ENCODE data around the gene FYN.

The FYN gene

DNA sequence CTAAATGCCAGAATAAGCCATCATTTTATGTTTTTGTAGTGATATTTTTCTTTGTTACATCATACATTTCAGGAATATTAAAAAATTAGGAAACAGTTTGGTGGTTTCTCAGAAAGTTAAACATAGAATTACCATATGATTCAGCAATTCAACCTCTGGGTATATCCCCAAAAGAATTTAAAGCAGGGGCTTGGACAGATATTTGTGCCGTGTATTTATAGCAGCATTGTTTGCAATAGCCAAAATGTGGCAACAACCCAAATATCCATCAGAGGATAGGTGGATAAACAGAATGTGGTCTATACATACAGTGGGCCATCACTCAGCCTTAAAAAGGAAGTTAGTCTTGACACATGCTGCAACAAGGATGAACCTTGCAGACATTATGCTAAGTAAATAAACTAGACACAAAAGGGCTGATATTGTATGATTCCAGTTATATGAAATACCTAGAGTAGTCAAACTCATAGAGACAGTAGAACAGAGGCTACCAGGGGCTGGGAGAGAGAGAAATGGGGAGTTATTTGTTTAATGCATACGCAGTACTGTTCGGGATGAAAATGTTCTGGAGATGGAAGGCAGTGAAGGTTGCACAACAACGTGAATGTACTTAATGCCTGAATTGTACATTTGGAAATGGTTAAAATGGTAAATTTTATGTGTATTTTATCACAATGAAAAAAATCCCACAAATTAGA lies 248.7 kb downstream of the FYN start:
- no peak for DNase-seq

DNA sequence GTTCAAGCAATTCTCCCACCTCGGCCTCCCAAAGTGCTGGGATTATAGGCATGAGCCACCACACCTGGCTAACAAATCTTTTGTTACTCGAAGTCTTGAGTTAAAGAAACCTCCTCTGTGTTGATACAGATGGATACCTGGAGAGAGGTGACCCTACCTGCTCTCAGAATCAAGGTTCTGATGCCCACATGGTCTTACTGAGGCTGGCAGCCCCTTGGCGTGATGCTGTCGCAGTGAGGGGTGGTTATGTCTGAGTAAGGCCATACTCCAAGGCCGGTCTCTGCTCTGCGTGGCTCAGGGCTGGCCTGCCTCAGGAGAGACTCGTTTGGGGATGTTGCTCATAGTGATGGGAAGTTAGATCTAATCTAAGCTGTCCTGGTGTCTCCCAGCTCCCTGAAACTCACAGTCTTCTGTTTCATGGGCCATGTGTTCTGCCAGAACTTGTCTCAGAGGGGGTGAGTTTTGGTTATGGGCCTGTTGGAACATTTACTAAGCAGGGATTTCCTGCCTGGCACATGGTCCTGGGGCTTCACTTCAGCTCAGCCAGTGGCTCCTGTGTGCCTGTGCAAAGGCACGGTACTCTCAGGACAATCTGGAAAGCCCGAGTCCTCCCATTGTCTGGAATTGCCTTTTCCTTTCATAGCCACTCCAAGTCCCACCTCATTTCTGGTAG lies 250.1 kb downstream of the FYN start:
- DNase-seq: no peak

DNA sequence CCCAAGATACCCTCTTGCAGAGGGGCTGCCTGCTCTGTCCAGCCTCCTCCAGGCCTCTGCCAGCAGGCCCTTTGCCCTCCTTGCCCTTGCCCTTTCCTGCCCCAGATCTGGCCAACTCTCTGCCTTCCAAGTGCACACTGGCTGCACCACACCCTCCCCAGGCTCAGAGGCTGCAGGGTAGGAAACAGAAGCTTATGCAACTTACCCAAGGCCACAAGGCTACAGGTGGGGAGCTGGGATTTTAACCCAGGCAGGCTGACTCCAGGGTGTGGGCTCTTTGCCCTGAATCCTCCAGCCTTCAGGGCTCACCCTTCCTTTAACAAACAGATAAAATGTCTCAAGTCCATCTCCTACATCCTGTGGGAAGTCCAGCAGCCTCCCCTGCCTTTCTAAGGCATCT lies 253.1 kb downstream of the FYN start:
- no peak for DNase-seq

DNA sequence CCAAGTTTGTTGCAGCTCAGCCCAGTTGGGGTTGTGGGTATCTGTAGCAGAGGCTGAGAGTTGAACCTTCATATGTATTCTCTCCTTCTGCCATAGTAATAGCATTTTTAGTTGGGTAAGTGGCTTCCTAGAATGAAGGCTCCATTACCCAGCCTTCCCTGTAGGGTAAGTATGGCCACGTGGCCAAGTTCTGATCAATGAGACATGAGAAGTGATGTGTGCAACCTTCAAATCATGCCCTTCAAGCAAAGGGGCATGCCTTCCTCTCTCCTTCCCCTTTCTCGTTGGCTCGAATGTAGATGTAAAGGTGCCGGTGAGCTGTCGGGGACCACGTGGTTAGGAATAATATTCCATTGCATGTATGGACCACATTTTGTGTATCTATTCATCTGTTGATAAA lies 254.8 kb downstream of the FYN start:
- no peak for DNase-seq

DNA sequence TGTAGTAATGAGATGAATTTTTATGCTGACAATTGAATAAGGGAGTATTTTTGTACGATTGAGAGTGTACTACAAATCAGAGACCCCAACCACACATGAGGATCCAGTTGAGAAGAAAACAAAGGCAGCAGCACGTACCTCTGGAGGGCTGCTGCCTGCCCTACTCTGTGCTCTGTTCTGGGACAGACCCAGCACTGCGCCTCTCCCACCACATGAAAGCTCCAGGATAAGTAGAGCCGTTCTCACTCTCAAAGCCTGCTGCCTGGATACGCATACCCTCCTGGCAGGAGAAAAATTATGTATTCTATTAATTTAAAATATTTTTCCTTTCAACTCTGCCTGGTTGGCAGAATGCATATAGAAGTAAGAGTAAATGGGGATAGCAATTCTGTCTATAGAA lies 256.1 kb downstream of the FYN start:
- no peak for DNase-seq

DNA sequence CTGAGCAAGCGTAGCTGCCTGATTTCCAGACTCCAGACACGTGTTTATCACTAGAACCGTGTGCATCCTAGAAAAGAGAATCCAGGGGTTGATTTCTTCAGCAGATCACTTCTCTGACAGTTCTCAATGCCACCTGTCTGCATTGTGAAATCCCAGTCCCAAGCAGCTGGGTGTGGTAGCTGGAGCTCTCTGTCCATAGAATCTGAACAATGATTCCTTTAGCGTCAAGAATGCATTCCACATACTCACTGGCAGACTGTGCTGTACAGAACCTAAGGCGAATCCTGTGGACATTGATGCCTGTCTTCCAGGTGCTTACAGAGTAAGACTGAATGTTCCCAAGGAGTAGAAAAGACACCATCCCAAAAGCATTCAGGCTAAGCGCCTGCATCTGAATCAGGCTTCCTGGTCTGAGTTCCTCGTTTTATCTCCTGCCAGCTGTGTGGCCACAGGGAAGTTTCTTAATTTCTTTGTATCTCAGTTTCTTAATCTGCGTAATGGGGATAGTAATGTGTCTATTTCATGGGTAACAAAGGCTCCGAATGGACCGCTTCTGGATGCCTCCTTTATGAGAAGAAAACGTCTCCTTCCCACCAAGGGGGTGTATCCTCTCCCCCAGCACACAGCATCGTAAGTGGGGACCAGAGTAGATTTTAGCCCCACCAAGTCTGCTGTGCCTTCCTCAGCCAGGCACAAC lies 257.2 kb downstream of the FYN start:
- no peak for DNase-seq

DNA sequence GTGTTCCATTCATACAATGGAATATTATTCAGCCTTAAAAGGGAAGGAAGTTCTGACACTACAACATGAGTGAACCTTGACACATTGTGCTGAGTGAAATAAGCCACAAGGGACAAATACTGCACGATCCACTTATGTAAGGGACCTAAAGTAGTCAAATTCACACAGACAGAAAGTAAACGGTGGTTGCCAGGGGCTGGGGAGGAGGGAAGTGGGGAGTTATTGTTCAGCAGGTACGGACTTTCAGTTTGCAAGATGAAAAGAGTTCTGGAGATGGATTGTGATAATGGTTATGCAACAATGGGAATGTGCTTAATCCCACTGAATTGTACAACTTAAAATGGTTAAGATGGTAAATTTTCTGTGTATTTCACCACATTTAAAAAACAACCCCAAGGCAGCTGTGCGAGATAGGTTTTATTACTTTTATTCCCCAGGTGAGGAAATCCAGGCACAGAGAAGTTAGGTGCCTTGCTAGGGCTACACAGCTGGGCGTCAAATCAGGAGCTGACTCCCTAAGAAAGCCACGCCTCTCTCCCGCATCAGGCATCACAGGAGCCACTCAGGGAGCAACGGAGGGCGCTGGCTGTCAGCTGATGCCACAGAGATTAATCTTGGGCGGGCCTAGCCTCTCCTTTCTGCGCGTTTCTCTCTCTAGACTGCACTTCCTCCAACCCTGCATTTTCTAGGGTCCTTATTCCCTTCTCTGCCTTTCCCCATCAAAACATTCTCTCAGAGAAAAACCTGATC lies 258.2 kb downstream of the FYN start:
- no peak for DNase-seq

DNA sequence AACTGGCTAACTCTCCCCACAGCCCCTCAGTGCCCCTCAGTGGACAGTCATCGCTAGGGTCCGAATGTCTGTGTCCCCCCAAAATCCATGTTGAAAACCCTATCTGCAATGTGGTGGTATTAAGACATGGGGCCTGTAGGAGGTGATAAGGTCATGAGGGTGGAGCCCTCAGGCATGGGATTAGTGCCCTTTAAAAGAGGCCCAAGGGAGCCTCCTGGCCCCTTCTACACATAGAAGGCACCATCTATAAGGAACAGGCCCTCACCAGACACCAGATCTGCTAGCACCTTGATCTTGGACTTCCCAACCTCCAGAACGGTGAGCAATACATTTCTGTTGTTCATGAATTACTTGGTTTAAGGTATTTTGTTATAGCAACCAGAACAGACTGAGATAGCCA lies 260.9 kb downstream of the FYN start:
- no peak for DNase-seq

DNA sequence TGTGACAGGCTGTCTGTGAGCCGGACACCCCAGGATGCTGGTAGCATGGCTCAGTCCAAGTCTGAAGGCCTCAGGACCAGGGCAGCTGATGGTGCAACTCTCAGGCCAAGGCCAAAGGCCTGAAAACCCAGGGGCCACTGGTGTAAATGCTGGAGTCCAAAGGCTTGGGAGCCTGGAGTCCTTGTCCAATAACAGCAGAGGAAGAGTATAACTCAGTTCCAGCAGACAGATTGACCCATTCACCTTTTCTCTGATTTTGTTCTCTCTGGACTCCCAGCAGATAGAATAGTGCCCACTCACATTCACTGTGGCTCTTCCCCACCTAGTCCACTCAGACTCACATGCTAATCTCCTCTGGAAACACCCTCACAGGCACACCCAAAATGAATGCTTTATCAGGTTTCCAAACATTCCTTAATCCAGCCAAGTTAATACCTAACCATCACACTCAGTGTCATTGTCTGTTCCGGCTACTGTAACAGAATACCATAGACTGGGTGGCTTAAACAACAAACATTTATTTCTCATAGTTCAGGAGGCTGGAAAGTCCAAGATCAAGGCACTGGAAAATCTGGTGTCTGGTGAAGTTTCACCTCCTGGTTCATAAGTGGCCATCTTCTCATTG lies 262.6 kb downstream of the FYN start:
- no peak for DNase-seq
